OCI-LY3 (cell line): ENCODE results near the gene LPCAT1.

Source experiments
- EZH2phosphoT487 ChIP-seq: fragments of 200-600 bp; shearing (Covaris generic); IDR thresholded peaks from 2 replicates; pipeline ENCODE4 v1.6.1; 2018; ENCODE audit warnings: antibody characterized with exemption, mixed run types, low read depth
- TF ChIP-seq, protein P1 (sequence below): fragments of 200-600, 300-600 bp; sonication (generic); IDR thresholded peaks from 2 replicates; pipeline ENCODE4 v1.5.1; 2014; ENCODE audit warnings: antibody characterized with exemption, low read length, low read depth

DNA sequence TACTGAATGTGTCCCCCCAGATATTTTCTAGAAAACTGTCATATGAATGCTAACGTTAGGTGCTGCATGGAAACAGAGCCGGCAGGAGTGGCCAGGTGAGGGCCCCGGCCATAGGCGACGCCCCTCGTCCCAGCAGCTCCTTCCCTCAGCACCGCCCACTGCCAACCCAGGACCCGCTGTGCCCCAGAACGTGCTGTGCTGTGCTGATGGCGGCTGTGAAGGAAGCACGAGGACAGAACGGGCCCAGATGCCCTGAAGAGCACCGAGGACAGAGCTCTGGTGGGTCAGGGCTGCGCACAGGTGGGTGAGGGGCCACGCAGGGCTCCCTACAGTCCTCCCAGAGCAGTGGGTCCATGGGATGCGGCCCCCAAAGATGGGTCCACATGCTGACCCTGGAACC is 30.3 kb downstream of the LPCAT1 start:
- TF ChIP-seq, protein P1, sequence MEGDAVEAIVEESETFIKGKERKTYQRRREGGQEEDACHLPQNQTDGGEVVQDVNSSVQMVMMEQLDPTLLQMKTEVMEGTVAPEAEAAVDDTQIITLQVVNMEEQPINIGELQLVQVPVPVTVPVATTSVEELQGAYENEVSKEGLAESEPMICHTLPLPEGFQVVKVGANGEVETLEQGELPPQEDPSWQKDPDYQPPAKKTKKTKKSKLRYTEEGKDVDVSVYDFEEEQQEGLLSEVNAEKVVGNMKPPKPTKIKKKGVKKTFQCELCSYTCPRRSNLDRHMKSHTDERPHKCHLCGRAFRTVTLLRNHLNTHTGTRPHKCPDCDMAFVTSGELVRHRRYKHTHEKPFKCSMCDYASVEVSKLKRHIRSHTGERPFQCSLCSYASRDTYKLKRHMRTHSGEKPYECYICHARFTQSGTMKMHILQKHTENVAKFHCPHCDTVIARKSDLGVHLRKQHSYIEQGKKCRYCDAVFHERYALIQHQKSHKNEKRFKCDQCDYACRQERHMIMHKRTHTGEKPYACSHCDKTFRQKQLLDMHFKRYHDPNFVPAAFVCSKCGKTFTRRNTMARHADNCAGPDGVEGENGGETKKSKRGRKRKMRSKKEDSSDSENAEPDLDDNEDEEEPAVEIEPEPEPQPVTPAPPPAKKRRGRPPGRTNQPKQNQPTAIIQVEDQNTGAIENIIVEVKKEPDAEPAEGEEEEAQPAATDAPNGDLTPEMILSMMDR: no peak
- no peak for TF ChIP-seq EZH2phosphoT487
